Measurements from ENCODE around the gene LITAFD. TPM values are rescaled to one million over a fixed set of nuclear protein-coding genes. Genes with fewer than 3 reads are reported as not detected.
A peak's percentile ranks its signal among the peaks of the same experiment; 100 is the strongest.

The LITAFD gene
- polyA plus RNA-seq, 3 donors, result not detected

- intact Hi-C loops (cut with micrococcal nuclease), result loop anchor here (10.0 kb wide), 2 partner anchors 49 to 229 kb away; no protein-coding TSS in a partner anchor
Measured at GRCh38 chr16:8905795-8906591, 23.8 kb downstream of the LITAFD start.

GRCh38 chr16:8907096-8907495 lies 24.9 kb downstream of the LITAFD start:
- H3K27me3 ChIP-seq (ENCODE audit: control insufficient read depth in 2 of 2, insufficient read depth in 2 of 2, low read length in 2 of 2), result no peaks in the 10 kb centered on the region
- no peak overlapping the region for H2AFZ ChIP-seq (ENCODE audit: insufficient read depth, low read depth, low read length, poor library complexity, severe bottlenecking)
- H3K4me2 ChIP-seq (replicated peaks; ENCODE audit: extremely low read depth, low read length, poor library complexity, severe bottlenecking), result no peak overlapping the region
- H3K4me3 Mint-ChIP-seq, result no peak overlapping the region
- peaks cover 27% of the 10 kb centered on the region for H3K79me2 ChIP-seq (ENCODE audit: insufficient read depth, low read length)
- peaks cover 0 to 2% (median 0%) of the 10 kb centered on the region in 7 donors for H3K9me3 Mint-ChIP-seq
- intact Hi-C loops (cut with micrococcal nuclease), result loop anchor here (10.0 kb wide), 2 partner anchors 48 to 228 kb away; no protein-coding TSS in a partner anchor
- no peak overlapping the region for H3K9ac ChIP-seq (ENCODE audit: insufficient read depth, low read length, poor library complexity, severe bottlenecking)
- DNase-seq, result no peak
- peak overlapping the region in 5 of 7 donors; percentile 2 to 63 (median 27) for H3K27ac Mint-ChIP-seq
- no peaks in the 10 kb centered on the region for H3K9me3 ChIP-seq (replicated peaks in 1 of 2; ENCODE audit: control insufficient read depth in 1 of 2, insufficient read depth in 1 of 2, low read length in 2 of 2)
- H3K36me3 Mint-ChIP-seq, result peaks cover 86 to 95% of the 10 kb centered on the region in 2 donors
- TF ChIP-seq CTCF (IDR thresholded peaks at IDR 0.05), result no peak
- 37% methylated on average over 2 of the region's 4 CpGs for WGBS (ENCODE audit: insufficient coverage)
- peaks cover 79% of the 10 kb centered on the region for H4K20me1 ChIP-seq (ENCODE audit: insufficient read depth, low read length)
- H3K27ac ChIP-seq (ENCODE audit: low read depth in 1 of 2, low read length in 2 of 2), result peak overlapping the region; percentile 6 to 70
- no peak overlapping the region for H3K4me3 ChIP-seq (replicated peaks in 1 of 3; ENCODE audit: low read depth in 2 of 3, low read length in 3 of 3)
- no peaks in the 10 kb centered on the region for H3K27me3 Mint-ChIP-seq (ENCODE audit: low read depth in 3 of 3)
- peaks cover 93 to 99% of the 10 kb centered on the region in 2 donors for H3K36me3 ChIP-seq (replicated peaks in 1 of 2; ENCODE audit: control insufficient read depth in 1 of 2, insufficient read depth in 2 of 2, low read length in 2 of 2)
- peaks cover 26% of the 10 kb centered on the region for H3K4me1 Mint-ChIP-seq
- H3K4me1 ChIP-seq (ENCODE audit: control insufficient read depth in 1 of 2, insufficient read depth in 2 of 2, low read length in 2 of 2), result peaks cover 22 to 25% of the 10 kb centered on the region in 2 donors

More at GRCh38 chr16:8905795-8906591, 23.8 kb downstream of the LITAFD start:
- H3K4me3 Mint-ChIP-seq, result no peak overlapping the region
- 100% methylated on average over 2 of the region's 14 CpGs for WGBS (ENCODE audit: insufficient coverage)
- Histone ChIP-seq H3K36me3 (replicated peaks in 1 of 2; ENCODE audit: control insufficient read depth in 1 of 2, insufficient read depth in 2 of 2, low read length in 2 of 2) (peaks cover 93 to 99% of the 10 kb centered on the region in 2 donors), H3K9ac (ENCODE audit: insufficient read depth, low read length, poor library complexity, severe bottlenecking) (no peak overlapping the region), H3K27ac (ENCODE audit: low read depth in 1 of 2, low read length in 2 of 2) (no peak overlapping the region), H3K4me2 (replicated peaks; ENCODE audit: extremely low read depth, low read length, poor library complexity, severe bottlenecking) (no peak overlapping the region), H3K27me3 (ENCODE audit: control insufficient read depth in 2 of 2, insufficient read depth in 2 of 2, low read length in 2 of 2) (no peaks in the 10 kb centered on the region), H4K20me1 (ENCODE audit: insufficient read depth, low read length) (peaks cover 76% of the 10 kb centered on the region), H3K9me3 (replicated peaks in 1 of 2; ENCODE audit: control insufficient read depth in 1 of 2, insufficient read depth in 1 of 2, low read length in 2 of 2) (no peaks in the 10 kb centered on the region), H2AFZ (ENCODE audit: insufficient read depth, low read depth, low read length, poor library complexity, severe bottlenecking) (no peak overlapping the region), H3K79me2 (ENCODE audit: insufficient read depth, low read length) (peaks cover 19% of the 10 kb centered on the region), H3K4me1 (ENCODE audit: control insufficient read depth in 1 of 2, insufficient read depth in 2 of 2, low read length in 2 of 2) (peaks cover 22 to 25% of the 10 kb centered on the region in 2 donors), H3K4me3 (replicated peaks in 1 of 3; ENCODE audit: low read depth in 2 of 3, low read length in 3 of 3) (no peak overlapping the region)
- H3K9me3 Mint-ChIP-seq, result peaks cover 0 to 2% (median 0%) of the 10 kb centered on the region in 7 donors
- peaks cover 26% of the 10 kb centered on the region for H3K4me1 Mint-ChIP-seq
- no peaks in the 10 kb centered on the region for H3K27me3 Mint-ChIP-seq (ENCODE audit: low read depth in 3 of 3)
- peak overlapping the region in 2 of 7 donors; percentile 4 to 10 for H3K27ac Mint-ChIP-seq
- DNase-seq, result no peak
- TF ChIP-seq CTCF (IDR thresholded peaks at IDR 0.05), result peak; percentile 6
- H3K36me3 Mint-ChIP-seq, result peaks cover 87 to 95% of the 10 kb centered on the region in 2 donors
